GM18505 (cell line): ENCODE measurements around the gene SNRPA.
"Not testable (repeated sequence)": the region's sequence is repeated elsewhere in the genome, so short reads cannot be mapped to it uniquely, and the experiment has no call there.

ENCODE experiments used
- ATAC-seq: cut with Tn5 transposase; IDR thresholded peaks from one replicate; pipeline ENCODE4 v1.9.1; 2021; ENCODE audit not compliant: unreplicated experiment
- POLR2A ChIP-seq: IDR thresholded peaks from 4 replicates; pipeline ENCODE4 v1.6.1; 2011; ENCODE audit warnings: borderline replicate concordance; ENCODE audit not compliant: insufficient read depth, insufficient read length; ENCODE audit errors: extremely low read depth

Gene SNRPA

GRCh38 chr19:40763526-40763925 lies 12.5 kb downstream of the SNRPA start:
- TF ChIP-seq POLR2A: no peak
- no peak for ATAC-seq

GRCh38 chr19:40763963-40764362 lies 13.0 kb downstream of the SNRPA start:
- ATAC-seq: no peak
- no peak for TF ChIP-seq POLR2A

- ATAC-seq: not testable (repeated sequence)
Measured at GRCh38 chr19:40766385-40766784, 15.4 kb downstream of the SNRPA start.

GRCh38 chr19:40768869-40769268 lies 17.9 kb downstream of the SNRPA start:
- no peak for ATAC-seq
- TF ChIP-seq POLR2A: no peak

GRCh38 chr19:40771101-40771862 lies 20.3 kb downstream of the SNRPA start:
- ATAC-seq: not testable (repeated sequence)

- no peak for ATAC-seq
- TF ChIP-seq POLR2A: no peak
Measured at GRCh38 chr19:40774916-40775631, 24.1 kb downstream of the SNRPA start, which contains the start of gene MIA. MIA (plus strand) TSS chr19:40775521; CDS start chr19:40775543, 22 bp downstream.

GRCh38 chr19:40775632-40776022 lies 24.6 kb downstream of the SNRPA start:
- TF ChIP-seq POLR2A: no peak
- ATAC-seq: no peak

- TF ChIP-seq POLR2A: no peak
- no peak for ATAC-seq
Measured at GRCh38 chr19:40776364-40776763, 25.4 kb downstream of the SNRPA start.

GRCh38 chr19:40776932-40777644 lies 26.1 kb downstream of the SNRPA start:
- no peak for TF ChIP-seq POLR2A
- ATAC-seq: peak; percentile 47

- TF ChIP-seq POLR2A: no peak
- ATAC-seq: no peak
Measured at GRCh38 chr19:40777645-40777936, 26.6 kb downstream of the SNRPA start.

GRCh38 chr19:40777937-40778705 lies 27.1 kb downstream of the SNRPA start, which contains the start of gene RAB4B:
RAB4B (plus strand) TSS chr19:40778247; CDS start chr19:40778376, 129 bp downstream.
- TF ChIP-seq POLR2A: peak; percentile 84
- peak; percentile 66 for ATAC-seq

- no peak for TF ChIP-seq POLR2A
- no peak for ATAC-seq
Measured at GRCh38 chr19:40778706-40779284, 27.8 kb downstream of the SNRPA start.

GRCh38 chr19:40780582-40780981 lies 29.6 kb downstream of the SNRPA start:
- no peak for ATAC-seq
- TF ChIP-seq POLR2A: no peak
